ENCODE data around the gene PIANP.

GRCh38 chr12:6699989-6700645 lies 498 bp downstream of the PIANP start:
- TF ChIP-seq EZH2phosphoT487 (IDR thresholded peaks at IDR 0.05) (no peak), EZH2 (IDR thresholded peaks at IDR 0.05) (no peak), CTCF (IDR thresholded peaks at IDR 0.05) (no peak)

All from neural progenitor cell (in vitro differentiated cells).